Dedifferentiated amniotic fluid mesenchymal stem cell (primary cell): ENCODE results near the gene CRIM1.
"Not testable (repeated sequence)": the region's sequence is repeated elsewhere in the genome, so short reads cannot be mapped to it uniquely, and the experiment has no call there.

Experiments used
- DNase-seq: peaks from one replicate; pipeline ENCODE4 v3.0.0-alpha.2; 2016; ENCODE audit errors: extremely low spot score

CRIM1 gene, protein sequence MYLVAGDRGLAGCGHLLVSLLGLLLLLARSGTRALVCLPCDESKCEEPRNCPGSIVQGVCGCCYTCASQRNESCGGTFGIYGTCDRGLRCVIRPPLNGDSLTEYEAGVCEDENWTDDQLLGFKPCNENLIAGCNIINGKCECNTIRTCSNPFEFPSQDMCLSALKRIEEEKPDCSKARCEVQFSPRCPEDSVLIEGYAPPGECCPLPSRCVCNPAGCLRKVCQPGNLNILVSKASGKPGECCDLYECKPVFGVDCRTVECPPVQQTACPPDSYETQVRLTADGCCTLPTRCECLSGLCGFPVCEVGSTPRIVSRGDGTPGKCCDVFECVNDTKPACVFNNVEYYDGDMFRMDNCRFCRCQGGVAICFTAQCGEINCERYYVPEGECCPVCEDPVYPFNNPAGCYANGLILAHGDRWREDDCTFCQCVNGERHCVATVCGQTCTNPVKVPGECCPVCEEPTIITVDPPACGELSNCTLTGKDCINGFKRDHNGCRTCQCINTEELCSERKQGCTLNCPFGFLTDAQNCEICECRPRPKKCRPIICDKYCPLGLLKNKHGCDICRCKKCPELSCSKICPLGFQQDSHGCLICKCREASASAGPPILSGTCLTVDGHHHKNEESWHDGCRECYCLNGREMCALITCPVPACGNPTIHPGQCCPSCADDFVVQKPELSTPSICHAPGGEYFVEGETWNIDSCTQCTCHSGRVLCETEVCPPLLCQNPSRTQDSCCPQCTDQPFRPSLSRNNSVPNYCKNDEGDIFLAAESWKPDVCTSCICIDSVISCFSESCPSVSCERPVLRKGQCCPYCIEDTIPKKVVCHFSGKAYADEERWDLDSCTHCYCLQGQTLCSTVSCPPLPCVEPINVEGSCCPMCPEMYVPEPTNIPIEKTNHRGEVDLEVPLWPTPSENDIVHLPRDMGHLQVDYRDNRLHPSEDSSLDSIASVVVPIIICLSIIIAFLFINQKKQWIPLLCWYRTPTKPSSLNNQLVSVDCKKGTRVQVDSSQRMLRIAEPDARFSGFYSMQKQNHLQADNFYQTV

DNA sequence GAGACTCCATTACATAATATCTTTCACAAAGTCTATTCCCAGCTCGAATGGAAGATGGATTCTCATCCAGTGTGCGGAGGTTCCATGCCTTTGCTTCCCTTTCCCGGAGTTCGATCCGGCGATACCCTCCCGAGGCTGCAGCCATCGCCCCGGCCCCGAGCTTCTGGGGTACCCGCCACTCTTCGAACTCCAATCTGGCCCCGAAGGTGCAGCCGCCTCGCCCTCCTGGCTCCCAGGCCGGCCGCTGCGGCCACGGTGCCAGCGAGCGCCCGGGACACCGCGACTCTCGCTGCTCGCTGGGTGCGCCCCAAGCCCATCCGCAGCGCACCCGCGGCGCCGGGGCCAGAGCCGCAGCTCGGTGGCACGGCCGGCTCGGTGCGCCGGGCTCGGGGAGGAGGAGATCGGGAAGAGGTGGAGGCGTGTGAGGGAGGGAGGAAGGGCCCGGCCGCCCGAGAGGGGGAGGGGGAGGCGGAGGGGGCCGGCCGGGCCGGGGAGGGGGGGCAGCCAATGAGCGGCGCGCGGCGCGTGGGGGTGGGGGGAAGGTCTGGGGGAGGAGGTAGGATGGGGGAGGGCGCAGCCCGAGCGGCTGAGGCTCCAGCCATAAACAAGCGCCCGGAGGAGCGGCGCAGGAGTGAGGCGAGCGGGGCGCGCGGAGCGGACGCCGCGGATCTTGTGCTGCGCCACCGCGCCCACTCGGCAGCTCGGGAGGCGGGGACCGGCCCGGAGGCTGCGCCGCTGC is at the start of gene CRIM1:
Gene CRIM1, plus strand, starts transcription at position 628 of the 739 bp plus-strand sequence. CDS start 515 bp downstream, outside the sequence.
- peak; percentile 81 for DNase-seq

DNA sequence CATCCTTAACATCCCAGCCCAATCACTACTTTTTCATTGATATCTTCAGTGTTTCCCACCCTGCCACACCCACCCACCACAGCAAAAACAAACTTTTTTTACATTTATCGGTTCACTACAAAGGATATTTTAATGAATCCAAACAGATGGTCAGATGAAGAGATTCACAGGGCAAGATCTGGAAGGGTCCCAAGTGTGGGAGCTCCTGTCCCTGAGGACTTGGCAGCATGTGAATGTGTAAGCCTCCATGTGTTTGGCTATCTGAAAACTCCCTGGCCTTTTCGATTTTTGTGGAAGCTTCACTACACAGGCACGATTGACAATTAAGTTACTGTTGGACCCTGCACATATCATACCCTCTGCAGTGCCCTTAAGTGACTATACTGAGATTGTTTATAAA is 48.1 kb upstream of the CRIM1 start:
- no peak for DNase-seq

DNA sequence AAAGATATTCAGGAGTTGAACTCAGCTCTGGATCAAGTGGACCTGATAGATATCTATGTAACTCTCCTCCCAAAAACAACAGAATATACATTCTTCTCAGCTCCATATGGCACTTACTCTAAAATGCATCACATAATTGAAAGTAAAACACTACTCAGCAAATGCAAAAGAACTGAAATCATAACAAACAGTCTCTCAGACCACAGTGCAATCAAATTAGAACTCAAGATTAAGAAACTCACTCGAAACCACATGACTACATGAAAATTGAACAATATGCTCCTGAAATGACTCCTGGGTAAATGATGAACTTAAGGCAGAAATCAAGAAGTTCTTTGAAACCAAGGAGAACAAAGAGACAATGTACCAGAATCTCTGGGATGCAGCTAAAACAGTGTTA is 45.1 kb upstream of the CRIM1 start:
- DNase-seq, result not testable (repeated sequence)

DNA sequence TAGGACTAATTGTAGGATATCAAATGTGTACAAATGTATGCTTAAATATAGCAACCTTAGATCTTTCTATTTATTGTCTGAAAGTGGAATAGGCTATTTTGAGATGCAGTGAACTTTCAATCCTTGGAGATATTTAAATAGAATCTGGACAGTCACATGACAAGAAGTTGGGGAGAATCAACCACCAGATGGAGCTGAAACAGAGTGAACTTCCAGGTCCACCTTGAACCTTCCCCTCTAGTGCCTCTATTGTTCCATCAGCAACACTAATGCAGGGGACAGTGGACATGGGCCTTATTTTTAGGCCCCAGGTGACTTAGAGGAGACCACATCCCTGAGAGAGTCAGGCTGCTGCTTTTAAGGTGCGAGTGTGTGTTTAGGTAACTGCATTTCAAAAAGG is 37.0 kb upstream of the CRIM1 start:
- no peak for DNase-seq

DNA sequence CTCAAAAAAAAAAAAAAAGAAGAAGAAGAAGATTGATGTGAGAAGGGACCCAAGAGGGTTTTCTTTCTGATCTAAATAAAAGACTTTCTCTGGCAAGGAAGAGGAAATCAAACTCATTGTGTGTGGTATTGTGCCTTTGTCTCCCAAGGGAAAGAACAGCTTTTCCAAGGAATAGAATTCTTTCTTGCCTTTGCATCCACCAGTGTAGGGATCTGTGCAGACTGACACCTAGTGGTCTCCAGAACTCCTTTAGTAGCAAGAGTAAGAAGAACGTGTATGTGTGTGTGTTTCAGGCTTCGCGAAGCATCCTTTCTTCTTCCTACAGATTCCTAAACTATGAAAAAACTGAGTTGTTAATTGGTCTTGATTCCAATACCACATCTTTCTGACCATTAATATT is 33.5 kb upstream of the CRIM1 start:
- peak; percentile 55 for DNase-seq

- DNase-seq, result no peak
Measured at GRCh38 chr2:36326286-36326685, 29.3 kb upstream of the CRIM1 start.

DNA sequence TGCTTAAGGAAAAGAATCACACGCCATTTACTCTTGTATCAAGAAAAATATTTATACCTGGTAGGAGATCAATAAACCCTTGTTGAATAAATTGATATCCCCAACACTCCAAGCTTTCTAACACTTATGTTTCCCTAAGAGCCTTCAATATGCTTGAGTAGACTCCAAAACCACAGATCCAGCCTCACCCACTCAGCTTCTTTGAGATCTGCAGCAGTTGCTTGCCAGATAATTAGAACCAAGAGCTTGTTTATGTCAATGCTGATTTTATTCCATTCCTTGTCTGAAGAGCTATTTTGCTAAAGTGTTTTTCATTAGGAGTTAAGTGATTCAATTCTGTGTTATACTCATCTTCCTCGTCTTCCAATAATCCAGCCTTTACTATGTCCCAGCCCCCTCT is 26.3 kb upstream of the CRIM1 start:
- DNase-seq, result peak; percentile 46

DNA sequence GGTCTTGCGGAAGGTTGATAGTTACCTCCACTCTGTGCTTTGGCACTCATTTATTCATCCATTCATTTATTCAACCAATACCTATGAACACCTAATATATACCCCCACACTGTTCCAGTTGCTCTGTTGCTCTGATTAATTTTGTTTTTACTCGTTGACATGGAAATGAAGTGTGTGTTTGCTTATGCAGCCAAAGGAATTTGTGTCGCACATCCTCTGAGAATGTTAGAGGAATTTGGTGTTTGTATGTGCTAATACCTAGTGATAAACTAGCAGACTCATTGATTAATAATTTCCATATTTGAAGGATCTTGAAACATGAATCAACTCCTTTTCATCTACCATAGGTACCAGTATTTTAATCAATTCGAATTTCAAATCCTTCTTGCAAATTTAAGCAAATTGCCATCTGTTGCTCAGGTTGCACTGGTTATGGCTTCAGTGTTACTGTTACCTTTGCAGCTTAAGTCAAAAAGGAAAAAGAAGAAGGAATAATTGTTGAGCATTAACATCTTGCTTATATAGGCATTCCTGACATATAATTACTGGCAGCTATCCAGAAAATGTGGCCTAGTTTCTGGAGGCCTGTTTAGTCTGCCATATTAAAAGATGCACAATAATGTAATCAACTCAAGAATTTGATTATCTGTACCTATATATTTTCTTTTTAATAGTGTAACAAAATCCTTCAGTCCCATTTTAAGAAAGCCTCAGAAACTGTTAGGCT is 25.7 kb upstream of the CRIM1 start:
- peak; percentile 56 for DNase-seq

DNA sequence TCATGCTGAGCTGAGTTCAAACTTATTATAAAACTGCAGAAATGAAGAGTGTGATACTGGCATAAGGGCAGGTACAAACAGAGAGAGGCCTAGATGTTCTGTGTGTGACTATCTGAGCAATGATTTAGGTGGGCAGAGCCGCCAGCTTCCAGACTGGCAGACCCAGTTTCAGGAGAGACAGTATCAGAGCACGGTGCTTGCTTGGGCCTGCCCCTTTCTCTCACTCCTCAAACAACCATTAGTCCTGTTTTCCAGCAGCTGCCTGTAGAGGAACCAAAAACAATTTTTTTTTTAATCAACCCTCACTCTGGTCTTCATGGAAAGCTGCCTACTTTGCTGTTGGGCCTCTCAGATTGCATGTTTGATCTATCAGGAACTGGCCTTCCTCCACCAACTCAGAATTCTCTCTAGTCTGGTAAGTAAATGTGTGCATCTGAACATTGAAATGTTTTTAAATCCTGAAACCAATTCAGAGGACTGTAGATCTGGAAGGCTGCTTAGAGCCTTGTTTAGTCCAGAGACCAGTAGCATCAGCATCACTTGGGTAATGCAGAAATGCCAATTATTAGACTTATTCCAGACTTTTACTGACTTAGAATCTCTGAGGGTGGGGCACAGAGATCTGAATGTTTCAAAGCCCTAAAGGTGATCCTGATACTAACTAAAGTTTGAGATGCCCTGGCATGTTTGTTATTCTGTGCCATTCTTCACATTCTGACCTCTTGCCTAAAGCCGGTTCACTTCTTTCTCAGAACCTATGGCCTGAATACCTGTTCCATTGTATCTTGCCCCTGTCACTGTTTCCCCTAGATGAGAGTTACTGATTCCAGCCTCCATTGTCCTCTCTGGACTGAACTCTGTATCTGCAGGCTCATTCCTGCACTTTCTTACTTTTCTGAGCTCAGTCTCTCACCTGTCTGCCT is 24.8 kb upstream of the CRIM1 start:
- no peak for DNase-seq

DNA sequence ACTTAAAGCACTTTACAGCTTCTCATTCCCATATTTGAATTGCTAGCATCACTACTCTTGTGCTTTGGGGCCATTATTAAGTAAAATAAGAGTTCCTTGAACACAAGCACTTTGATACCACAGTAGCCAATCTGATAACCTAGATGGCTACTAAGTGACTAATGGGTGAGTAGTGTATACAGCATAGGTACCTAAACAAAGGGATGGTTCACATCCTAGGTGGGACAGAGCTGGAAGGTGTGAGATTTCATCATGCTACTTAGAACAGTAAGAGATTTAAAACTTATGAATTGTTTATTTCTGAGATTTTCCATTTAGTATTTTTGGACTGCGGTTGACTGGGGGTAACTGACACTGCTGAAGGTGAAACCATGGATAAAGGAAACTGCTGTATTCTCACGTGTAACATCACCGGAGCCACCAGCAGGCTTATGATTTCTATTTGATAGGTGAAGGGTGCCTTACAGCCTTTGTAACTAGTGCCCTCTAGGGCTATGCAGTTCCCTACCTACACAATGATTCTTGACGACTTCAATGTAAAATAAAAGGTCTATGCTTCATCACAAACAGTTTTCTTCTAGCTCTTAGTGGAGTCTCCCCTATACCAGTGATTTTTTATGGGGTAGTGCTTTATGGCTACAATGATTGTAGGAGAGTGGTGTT is 22.1 kb upstream of the CRIM1 start:
- no peak for DNase-seq

DNA sequence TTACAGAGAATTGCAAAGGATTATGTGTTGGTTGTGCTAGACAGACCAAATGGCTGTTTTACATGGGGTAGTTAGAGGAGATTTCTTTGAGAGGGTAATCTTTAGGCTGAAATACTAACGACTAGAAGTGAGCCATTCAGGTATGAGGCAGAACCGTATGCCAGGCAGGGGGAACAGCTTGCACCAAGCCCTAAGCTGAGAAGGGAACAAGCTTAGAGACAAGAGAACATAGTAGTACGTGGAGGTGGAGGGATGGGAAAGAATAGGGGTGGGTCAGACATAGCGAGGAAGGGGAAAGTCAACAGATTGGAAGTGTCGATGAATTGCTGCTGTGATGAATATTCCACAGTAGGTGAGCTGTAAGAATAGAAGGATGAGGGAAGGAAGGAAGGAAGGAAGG is 20.0 kb upstream of the CRIM1 start:
- DNase-seq, result no peak

DNA sequence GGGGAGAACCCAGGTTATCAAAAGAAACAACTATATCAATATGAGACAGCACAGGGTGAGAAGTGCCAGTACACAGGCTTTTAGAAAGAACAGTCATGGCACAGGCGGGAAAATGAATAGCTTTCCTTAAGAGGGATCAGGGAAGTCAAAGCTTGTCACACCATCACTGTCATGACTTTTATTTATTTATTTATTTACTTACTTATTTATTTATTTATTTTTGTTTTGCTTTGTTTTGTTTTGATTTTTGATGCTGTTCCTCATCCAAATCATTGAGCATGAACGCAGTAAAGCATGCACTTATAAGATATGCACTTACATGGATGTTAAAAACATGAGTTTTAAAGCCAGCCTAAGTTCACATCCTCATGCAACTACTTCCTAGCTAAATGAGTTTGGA is 19.3 kb upstream of the CRIM1 start:
- DNase-seq, result no peak

DNA sequence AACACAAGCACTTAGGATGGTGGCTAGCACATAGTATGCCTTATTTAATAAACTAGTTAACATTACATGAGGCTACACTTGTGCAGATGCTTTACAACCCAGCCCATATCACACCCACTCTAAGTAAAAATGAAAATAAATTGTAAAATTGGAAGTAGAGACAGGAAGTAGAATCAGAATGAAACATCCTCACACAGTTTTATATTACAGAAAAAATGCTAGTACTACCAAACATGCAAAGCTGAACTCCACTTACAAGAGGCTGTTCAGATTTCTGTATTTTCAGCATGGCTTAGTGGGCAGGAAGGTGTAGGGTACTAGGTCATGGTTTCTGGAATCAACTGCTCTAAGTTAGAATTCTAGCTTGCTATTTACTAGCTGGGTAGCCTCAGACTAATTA is 18.2 kb upstream of the CRIM1 start:
- no peak for DNase-seq

GRCh38 chr2:36338124-36338826 is 17.3 kb upstream of the CRIM1 start:
- no peak for DNase-seq

DNA sequence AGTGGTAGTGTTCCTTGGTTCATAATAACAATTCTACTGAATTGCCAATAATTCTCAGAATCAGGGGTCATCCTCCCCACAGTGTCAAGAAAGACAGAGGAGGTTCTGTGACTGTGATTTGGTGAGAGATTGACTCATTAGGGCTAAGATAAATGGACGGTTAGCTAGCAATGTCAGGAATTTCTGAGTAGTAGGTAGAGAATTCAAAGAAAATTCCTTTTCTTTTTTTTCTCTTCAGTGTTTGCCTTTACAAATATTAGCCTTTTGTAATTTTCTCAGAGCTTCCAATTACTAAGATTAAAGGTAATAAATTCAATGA is 16.8 kb upstream of the CRIM1 start:
- DNase-seq, result peak; percentile 42

DNA sequence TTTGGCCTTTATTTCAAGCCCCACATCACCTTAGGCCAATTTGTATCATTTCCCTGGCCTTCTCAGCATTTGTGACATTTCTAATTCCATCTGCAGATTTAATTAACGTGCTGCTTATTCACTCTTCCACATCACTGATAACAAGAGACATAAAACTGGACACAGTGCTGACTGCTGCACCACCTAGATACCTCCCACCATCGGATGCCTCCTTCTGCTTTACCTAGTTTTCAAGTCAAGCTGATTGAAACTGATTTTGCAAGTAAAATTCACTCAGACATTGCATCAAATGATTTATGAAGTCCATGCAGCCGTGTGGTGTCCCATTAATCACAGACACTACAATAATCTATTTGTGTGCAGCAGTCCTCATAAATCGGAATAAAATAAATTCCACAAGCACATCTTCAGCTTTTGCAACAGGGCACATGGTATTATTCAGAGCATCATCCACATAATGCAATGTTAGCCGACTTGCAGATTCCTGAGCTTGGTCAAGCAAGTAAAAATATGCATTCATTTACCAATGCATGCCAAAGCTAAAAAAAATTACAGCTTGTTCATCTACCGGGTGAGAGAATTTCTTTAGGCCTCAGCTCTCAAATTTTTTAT is 15.9 kb upstream of the CRIM1 start:
- peak; percentile 66 for DNase-seq

GRCh38 chr2:36343606-36344005 is 12.0 kb upstream of the CRIM1 start:
- no peak for DNase-seq

DNA sequence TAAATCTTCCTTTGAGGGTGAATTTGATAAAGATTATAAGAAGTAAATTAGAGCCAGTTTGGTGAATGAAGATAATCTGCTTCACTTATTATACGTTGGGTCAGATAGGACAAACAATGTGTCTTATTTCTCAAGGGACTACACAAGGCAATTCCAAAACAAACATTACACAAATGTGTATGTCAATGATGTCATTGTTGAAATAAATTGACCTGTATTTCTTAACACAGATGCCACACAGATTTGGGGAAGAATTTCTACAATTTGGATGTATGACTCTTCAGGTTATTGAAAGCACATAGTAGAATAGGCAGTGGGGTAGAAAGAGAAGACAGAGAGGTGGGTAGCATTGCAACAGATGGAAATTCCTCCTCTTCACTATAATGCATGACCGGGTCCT is 6.9 kb upstream of the CRIM1 start:
- DNase-seq, result no peak

DNA sequence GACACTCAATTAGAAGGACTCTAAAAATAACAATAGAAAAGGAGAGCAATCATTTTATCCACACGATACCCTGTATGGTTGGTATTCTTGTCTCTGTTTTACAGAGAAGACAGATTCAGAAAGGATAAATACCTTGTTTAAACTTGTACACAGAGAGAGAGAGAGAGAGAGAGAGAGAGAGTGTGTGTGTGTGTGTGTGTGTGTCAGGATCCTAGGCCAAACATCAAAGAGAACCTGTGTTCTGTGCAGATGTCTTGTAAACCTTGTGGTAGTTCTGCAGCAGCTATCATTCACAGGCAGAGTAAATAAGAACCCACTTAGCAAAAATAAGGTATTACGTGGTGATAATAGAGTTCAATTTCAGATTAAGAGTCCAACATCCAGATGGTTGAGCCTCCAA is 4.3 kb upstream of the CRIM1 start:
- DNase-seq, result no peak
